Sigmoid colon (tissue), 7 donors: ENCODE results near the gene PRKACG. TPM values are rescaled to one million over a fixed set of nuclear protein-coding genes. Genes with fewer than 3 reads are reported as not detected.

Experiments used
- DNase-seq: peaks from one replicate; pipeline ENCODE4 v3.0.0-alpha.2; 2019
- H3K27ac ChIP-seq, 4 donors: fragments of 200-600 bp; sonication (generic); one replicate each; pipeline ENCODE4 v1.5.1; 2016 to 2019; ENCODE audit warnings: mild to moderate bottlenecking in 1 of 4
- H3K27me3 ChIP-seq, 3 donors: fragments of 200-600 bp; sonication (generic); one replicate each; pipeline ENCODE4 v1.5.1; 2019; ENCODE audit warnings: mild to moderate bottlenecking in 1 of 3
- H3K36me3 ChIP-seq, 4 donors: fragments of 200-600 bp; sonication (generic); one replicate each; pipeline ENCODE4 v1.5.1; 2016 to 2019
- H3K4me1 ChIP-seq, 4 donors: fragments of 200-600 bp; sonication (generic); one replicate each; pipeline ENCODE4 v1.5.1; 2017 to 2019
- H3K4me3 ChIP-seq, 4 donors: fragments of 200-600 bp; sonication (generic); one replicate each; pipeline ENCODE4 v1.5.1; 2017 to 2019; ENCODE audit warnings: mild to moderate bottlenecking in 2 of 4, moderate library complexity in 1 of 4
- H3K9me3 ChIP-seq, 4 donors: fragments of 200-600 bp in 3 of 4; sonication (generic) in 3 of 4; one replicate each; pipeline versions ENCODE4 v1.5.1 to v1.6.1; 2013 to 2019
- CTCF ChIP-seq, 4 experiments: fragments of 450-650 bp in 3 of 4; fragments of 200-600 bp in 1 of 4; IDR thresholded peaks; one replicate each; pipeline ENCODE4 v1.5.1; 2016 to 2019; ENCODE audit warnings: antibody characterized with exemption in 4 of 4, mild to moderate bottlenecking in 3 of 4, moderate library complexity in 2 of 4
- EP300 ChIP-seq, 4 donors: sonication (generic); formaldehyde crosslinking; IDR thresholded peaks; one replicate each; pipeline ENCODE4 v1.6.1; 2017; ENCODE audit warnings: antibody characterized with exemption in 4 of 4
- POLR2A ChIP-seq, 2 donors: fragments of 450-650 bp; IDR thresholded peaks; one replicate each; pipeline ENCODE4 v1.6.1; 2016; ENCODE audit warnings: antibody characterized with exemption in 2 of 2, mild to moderate bottlenecking in 2 of 2, moderate library complexity in 2 of 2
- POLR2AphosphoS5 ChIP-seq, 4 donors: sonication (generic); formaldehyde crosslinking; IDR thresholded peaks; one replicate each; pipeline ENCODE4 v1.6.1; 2017; ENCODE audit warnings: antibody characterized with exemption in 4 of 4
- WGBS, 2 donors: extraction: QIAGEN DNeasy Blood & Tissue Kit; methylation state at CpG; one replicate each; pipeline ENCODE4 v1.1.7; 2013; 5-methylcytosine and 5-hydroxymethylcytosine counted together
- intact Hi-C: fragments of 100-400 bp; cut with DNase I; formaldehyde crosslinking; loops from one replicate; pipeline ENCODE4 v1.15.1; 2023
- polyA plus RNA-seq, 3 donors: library from polyadenylated mRNA; stranded (reverse); fragments of 200-250 nt; gene quantifications; one replicate each; pipeline ENCODE4 v1.2.3, GENCODE V29; 2013
- total RNA-seq, 4 donors: library from RNA; depleted of rRNA; stranded (reverse); fragments of >200 nt; gene quantifications; one replicate each; pipeline ENCODE4 v1.1.0, GENCODE V29; 2016
- donor health status: healthy with polysubstance abuse.
- donor health status: Bipolar disorder and iron deficiency.
- donor health status: healthy.

PRKACG gene
- total RNA-seq: not detected
- polyA plus RNA-seq: not detected

DNA sequence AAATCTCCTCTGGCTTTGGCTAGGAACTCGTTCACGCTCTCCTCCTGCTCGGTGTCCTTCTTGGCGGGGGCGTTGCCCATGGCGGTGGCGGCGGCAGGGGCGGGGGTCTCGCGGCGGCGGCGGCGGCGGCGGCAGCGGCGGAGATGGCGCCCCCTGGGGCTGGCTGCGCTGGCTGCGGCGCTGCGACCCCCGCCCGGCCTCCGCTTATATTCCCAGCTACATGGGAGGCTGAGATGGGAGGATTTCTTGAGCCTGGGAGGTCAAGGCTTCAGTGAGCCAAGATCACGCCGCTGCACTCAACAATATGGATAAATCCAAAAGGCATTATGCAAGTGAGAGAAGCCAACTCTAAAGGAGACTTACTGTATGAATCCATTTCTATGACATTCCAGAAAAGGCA, at the start of gene PRKACG:
TSS of gene PRKACG (minus strand) at position 101 of the 400 bp plus-strand sequence. CDS start at position 80, 21 bp downstream.
- Histone ChIP-seq H3K27ac (no peak within 1 kb of the TSS), H3K36me3 (no peaks in the 10 kb centered on the region), H3K4me3 (no peak within 1 kb of the TSS), H3K27me3 (no peaks in the 10 kb centered on the region), H3K9me3 (no peaks in the 10 kb centered on the region), H3K4me1 (peaks cover 0 to 10% (median 0%) of the 10 kb centered on the region in 4 donors)
- no peak for DNase-seq
- 97 to 99% methylated on average over 29 of the region's 29 CpGs for WGBS, 2 donors
- TF ChIP-seq POLR2AphosphoS5 (IDR thresholded peaks at IDR 0.05) (no peak), EP300 (IDR thresholded peaks at IDR 0.05) (no peak), CTCF (IDR thresholded peaks at IDR 0.05) (no peak), POLR2A (IDR thresholded peaks at IDR 0.05) (no peak)
- intact Hi-C loops: no loop called here

GRCh38 chr9:69062195-69062594, 48.3 kb upstream of the PRKACG start:
- Histone ChIP-seq H3K9me3 (no peaks in the 10 kb centered on the region), H3K27ac (no peak overlapping the region), H3K27me3 (no peaks in the 10 kb centered on the region), H3K4me1 (no peaks in the 10 kb centered on the region), H3K4me3 (no peak overlapping the region), H3K36me3 (peaks cover 0 to 46% (median 5%) of the 10 kb centered on the region in 4 donors)
- intact Hi-C loops: no loop called here
- DNase-seq: no peak
- WGBS, 2 donors: 93 to 95% methylated on average over 5 of the region's 5 CpGs
- TF ChIP-seq CTCF (IDR thresholded peaks at IDR 0.05) (no peak), POLR2AphosphoS5 (IDR thresholded peaks at IDR 0.05) (no peak), POLR2A (IDR thresholded peaks at IDR 0.05) (no peak), EP300 (IDR thresholded peaks at IDR 0.05) (no peak)

DNA sequence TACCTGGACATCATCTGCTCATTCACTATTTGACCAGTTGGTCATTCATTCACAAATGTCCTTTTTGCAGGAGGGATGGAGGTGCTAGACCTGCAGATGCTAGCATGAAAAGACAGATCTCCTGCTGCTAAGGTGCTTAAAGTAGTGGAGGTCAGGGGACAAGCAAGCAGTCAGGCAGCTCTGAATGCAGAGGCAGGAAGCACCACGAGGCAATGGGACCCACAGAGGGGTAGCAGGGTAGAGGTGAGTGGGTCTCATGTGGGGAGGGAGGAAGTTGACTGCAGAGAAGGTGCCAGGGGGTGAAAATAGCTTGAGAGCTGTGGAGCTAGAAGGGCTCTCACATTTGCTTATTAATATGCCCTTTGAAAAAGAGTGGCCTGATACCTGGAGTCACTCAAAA, 46.9 kb upstream of the PRKACG start:
- H3K36me3 ChIP-seq: peaks cover 0 to 33% (median 3%) of the 10 kb centered on the region in 4 donors
- no peaks in the 10 kb centered on the region for H3K27me3 ChIP-seq
- TF ChIP-seq POLR2A (IDR thresholded peaks at IDR 0.05) (no peak), EP300 (IDR thresholded peaks at IDR 0.05) (no peak), CTCF (IDR thresholded peaks at IDR 0.05) (no peak), POLR2AphosphoS5 (IDR thresholded peaks at IDR 0.05) (no peak)
- H3K9me3 ChIP-seq: no peaks in the 10 kb centered on the region
- DNase-seq: no peak
- 33 to 66% methylated on average over 1 of the region's 1 CpG for WGBS, 2 donors
- intact Hi-C loops: no loop called here
- H3K4me1 ChIP-seq: no peaks in the 10 kb centered on the region
- no peak overlapping the region for H3K27ac ChIP-seq
- no peak overlapping the region for H3K4me3 ChIP-seq

DNA sequence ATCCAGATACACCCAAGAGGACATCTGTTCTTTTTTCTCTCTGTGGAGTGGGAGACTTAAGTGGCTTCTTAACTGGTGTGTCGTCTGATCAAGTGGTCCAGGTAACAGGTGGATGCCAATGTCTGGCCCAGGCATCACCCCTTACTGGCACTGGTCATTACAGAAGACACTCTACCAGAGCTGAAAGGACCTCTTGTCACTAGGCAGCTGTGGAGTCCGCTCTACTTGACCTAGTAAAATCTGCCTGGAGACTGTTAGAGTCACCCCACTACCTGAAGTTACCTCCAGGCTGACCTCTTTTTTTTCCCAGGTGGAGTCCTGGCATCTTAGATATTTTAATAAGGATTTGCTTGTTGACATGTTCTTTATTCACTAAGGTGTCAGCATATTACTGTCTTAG, 44.2 kb upstream of the PRKACG start:
- intact Hi-C loops: no loop called here
- H3K4me3 ChIP-seq: no peak overlapping the region
- H3K27me3 ChIP-seq: no peaks in the 10 kb centered on the region
- no peak overlapping the region for H3K27ac ChIP-seq
- no peaks in the 10 kb centered on the region for H3K9me3 ChIP-seq
- H3K4me1 ChIP-seq: no peaks in the 10 kb centered on the region
- 92 to 93% methylated on average over 2 of the region's 2 CpGs for WGBS, 2 donors
- peaks cover 0 to 19% (median 0%) of the 10 kb centered on the region in 4 donors for H3K36me3 ChIP-seq
- no peak for DNase-seq
- TF ChIP-seq CTCF (IDR thresholded peaks at IDR 0.05): no peak
- no peak for TF ChIP-seq POLR2A (IDR thresholded peaks at IDR 0.05)
- TF ChIP-seq EP300 (IDR thresholded peaks at IDR 0.05): no peak
- no peak for TF ChIP-seq POLR2AphosphoS5 (IDR thresholded peaks at IDR 0.05)

- Histone ChIP-seq H3K9me3 (no peaks in the 10 kb centered on the region), H3K4me1 (no peaks in the 10 kb centered on the region), H3K27me3 (no peaks in the 10 kb centered on the region), H3K4me3 (no peak overlapping the region), H3K27ac (no peak overlapping the region), H3K36me3 (peaks cover 0 to 19% (median 0%) of the 10 kb centered on the region in 4 donors)
- TF ChIP-seq POLR2AphosphoS5 (IDR thresholded peaks at IDR 0.05): no peak
- TF ChIP-seq EP300 (IDR thresholded peaks at IDR 0.05): no peak
- TF ChIP-seq POLR2A (IDR thresholded peaks at IDR 0.05): no peak
- TF ChIP-seq CTCF (IDR thresholded peaks at IDR 0.05): no peak
- DNase-seq: no peak
- intact Hi-C loops: no loop called here
- 96 to 97% methylated on average over 4 of the region's 4 CpGs for WGBS, 2 donors
Measured at GRCh38 chr9:69056191-69056815, 42.4 kb upstream of the PRKACG start.
